SK-N-SH treated with all-trans-retinoic acid at 6 μM for 48 hours (cell line): Measurements from ENCODE around the gene FAM53A.

ENCODE experiments used
- ARNTL ChIP-seq: fragments of 450-650 bp; formaldehyde crosslinking; IDR thresholded peaks from 2 replicates; pipeline ENCODE4 v1.5.0; 2020; ENCODE audit warnings: low read depth, mild to moderate bottlenecking, moderate library complexity, borderline replicate concordance
- CSDC2 ChIP-seq: fragments of 250-450 bp; sonication (Bioruptor Pico); IDR thresholded peaks from 2 replicates; pipeline ENCODE4 v1.5.0; 2020; ENCODE audit warnings: mild to moderate bottlenecking, moderate library complexity
- CSRNP3 ChIP-seq: fragments of 250-450 bp; sonication (Bioruptor Pico); IDR thresholded peaks from 2 replicates; pipeline ENCODE4 v1.5.1; 2021; ENCODE audit warnings: mild to moderate bottlenecking, moderate library complexity
- ISL1 ChIP-seq: fragments of 250-450 bp; sonication (Bioruptor Pico); IDR thresholded peaks from 2 replicates; pipeline ENCODE4 v2.1.2; 2022; ENCODE audit warnings: mild to moderate bottlenecking, moderate library complexity
- PPARA ChIP-seq: fragments of 250-450 bp; sonication (Bioruptor Pico); IDR thresholded peaks from 2 replicates; pipeline ENCODE4 v1.5.0; 2020; ENCODE audit warnings: mild to moderate bottlenecking, borderline replicate concordance
- TCF4 ChIP-seq: fragments of 250-450 bp; sonication (Bioruptor Pico); IDR thresholded peaks from 2 replicates; pipeline ENCODE4 v1.8.0; 2021; ENCODE audit warnings: mild to moderate bottlenecking, moderate library complexity, borderline replicate concordance
- TOX ChIP-seq: fragments of 250-450 bp; sonication (Bioruptor Pico); IDR thresholded peaks from 2 replicates; pipeline ENCODE4 v1.8.0; 2021; ENCODE audit warnings: mild to moderate bottlenecking, moderate library complexity, borderline replicate concordance
- ZC3H10 ChIP-seq: fragments of 250-450 bp; sonication (Bioruptor Pico); IDR thresholded peaks from 2 replicates; pipeline ENCODE4 v1.5.1; 2021; ENCODE audit warnings: mild to moderate bottlenecking, moderate library complexity
- ZFP30 ChIP-seq: fragments of 450-650 bp; formaldehyde crosslinking; IDR thresholded peaks from 2 replicates; pipeline ENCODE4 v1.5.0; 2022; ENCODE audit warnings: mild to moderate bottlenecking, moderate library complexity
- ZNF565 ChIP-seq: fragments of 450-650 bp; formaldehyde crosslinking; conservative IDR thresholded peaks from 2 replicates; pipeline ENCODE4 v1.5.0; 2020; ENCODE audit warnings: low read depth, mild to moderate bottlenecking, moderate library complexity
- ZNF8 ChIP-seq: fragments of 450-650 bp; formaldehyde crosslinking; IDR thresholded peaks from 2 replicates; pipeline ENCODE4 v1.5.0; 2020; ENCODE audit warnings: mild to moderate bottlenecking, moderate library complexity
- TF ChIP-seq, protein P1 (sequence below): fragments of 250-450 bp; sonication (Bioruptor Pico); IDR thresholded peaks from 2 replicates; pipeline ENCODE4 v1.5.0; 2020; ENCODE audit warnings: mild to moderate bottlenecking, moderate library complexity
- TF ChIP-seq, protein P2 (sequence below): fragments of 250-450 bp; sonication (Bioruptor Pico); IDR thresholded peaks from 2 replicates; pipeline ENCODE4 v1.8.0; 2020; ENCODE audit warnings: mild to moderate bottlenecking, moderate library complexity, borderline replicate concordance
- TF ChIP-seq, protein P3 (sequence below): fragments of 250-450 bp; sonication (Bioruptor Pico); IDR thresholded peaks from 2 replicates; pipeline ENCODE4 v1.5.1; 2020; ENCODE audit warnings: low read depth, mild to moderate bottlenecking, moderate library complexity

DNA sequence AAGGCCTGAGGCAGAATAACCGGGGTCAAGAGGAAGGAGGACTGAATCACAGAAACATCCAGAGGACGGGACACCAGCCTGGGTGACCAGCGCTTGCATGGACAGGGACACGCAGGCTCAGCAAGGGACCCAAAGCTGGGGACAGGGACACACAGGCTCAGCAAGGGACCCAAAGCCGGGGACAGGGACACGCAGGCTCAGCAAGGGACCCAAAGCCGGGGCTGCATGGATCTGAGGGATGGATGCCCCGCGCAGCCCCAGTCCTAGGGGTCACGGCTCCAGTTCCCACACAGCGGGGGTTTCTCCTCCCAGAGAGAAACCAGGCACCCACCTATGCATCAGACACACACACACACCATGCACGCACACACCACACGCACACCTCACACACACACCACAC lies 32.5 kb downstream of the FAM53A start:
- TF ChIP-seq ZNF8 (CRISPR knock-in tag) = no peak
- no peak for TF ChIP-seq ISL1 (CRISPR knock-in tag)
- no peak for TF ChIP-seq TOX (CRISPR knock-in tag)
- no peak for TF ChIP-seq TCF4 (CRISPR knock-in tag)
- no peak for TF ChIP-seq CSRNP3 (CRISPR knock-in tag)
- TF ChIP-seq CSDC2 (CRISPR knock-in tag) = no peak
- TF ChIP-seq PPARA = no peak
- TF ChIP-seq, protein P1, sequence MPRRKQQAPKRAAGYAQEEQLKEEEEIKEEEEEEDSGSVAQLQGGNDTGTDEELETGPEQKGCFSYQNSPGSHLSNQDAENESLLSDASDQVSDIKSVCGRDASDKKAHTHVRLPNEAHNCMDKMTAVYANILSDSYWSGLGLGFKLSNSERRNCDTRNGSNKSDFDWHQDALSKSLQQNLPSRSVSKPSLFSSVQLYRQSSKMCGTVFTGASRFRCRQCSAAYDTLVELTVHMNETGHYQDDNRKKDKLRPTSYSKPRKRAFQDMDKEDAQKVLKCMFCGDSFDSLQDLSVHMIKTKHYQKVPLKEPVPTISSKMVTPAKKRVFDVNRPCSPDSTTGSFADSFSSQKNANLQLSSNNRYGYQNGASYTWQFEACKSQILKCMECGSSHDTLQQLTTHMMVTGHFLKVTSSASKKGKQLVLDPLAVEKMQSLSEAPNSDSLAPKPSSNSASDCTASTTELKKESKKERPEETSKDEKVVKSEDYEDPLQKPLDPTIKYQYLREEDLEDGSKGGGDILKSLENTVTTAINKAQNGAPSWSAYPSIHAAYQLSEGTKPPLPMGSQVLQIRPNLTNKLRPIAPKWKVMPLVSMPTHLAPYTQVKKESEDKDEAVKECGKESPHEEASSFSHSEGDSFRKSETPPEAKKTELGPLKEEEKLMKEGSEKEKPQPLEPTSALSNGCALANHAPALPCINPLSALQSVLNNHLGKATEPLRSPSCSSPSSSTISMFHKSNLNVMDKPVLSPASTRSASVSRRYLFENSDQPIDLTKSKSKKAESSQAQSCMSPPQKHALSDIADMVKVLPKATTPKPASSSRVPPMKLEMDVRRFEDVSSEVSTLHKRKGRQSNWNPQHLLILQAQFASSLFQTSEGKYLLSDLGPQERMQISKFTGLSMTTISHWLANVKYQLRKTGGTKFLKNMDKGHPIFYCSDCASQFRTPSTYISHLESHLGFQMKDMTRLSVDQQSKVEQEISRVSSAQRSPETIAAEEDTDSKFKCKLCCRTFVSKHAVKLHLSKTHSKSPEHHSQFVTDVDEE (CRISPR knock-in tag) = no peak
- TF ChIP-seq ARNTL (CRISPR knock-in tag) = no peak
- TF ChIP-seq, protein P2, sequence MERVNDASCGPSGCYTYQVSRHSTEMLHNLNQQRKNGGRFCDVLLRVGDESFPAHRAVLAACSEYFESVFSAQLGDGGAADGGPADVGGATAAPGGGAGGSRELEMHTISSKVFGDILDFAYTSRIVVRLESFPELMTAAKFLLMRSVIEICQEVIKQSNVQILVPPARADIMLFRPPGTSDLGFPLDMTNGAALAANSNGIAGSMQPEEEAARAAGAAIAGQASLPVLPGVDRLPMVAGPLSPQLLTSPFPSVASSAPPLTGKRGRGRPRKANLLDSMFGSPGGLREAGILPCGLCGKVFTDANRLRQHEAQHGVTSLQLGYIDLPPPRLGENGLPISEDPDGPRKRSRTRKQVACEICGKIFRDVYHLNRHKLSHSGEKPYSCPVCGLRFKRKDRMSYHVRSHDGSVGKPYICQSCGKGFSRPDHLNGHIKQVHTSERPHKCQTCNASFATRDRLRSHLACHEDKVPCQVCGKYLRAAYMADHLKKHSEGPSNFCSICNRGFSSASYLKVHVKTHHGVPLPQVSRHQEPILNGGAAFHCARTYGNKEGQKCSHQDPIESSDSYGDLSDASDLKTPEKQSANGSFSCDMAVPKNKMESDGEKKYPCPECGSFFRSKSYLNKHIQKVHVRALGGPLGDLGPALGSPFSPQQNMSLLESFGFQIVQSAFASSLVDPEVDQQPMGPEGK = no peak
- TF ChIP-seq ZFP30 (CRISPR knock-in tag) = no peak
- TF ChIP-seq, protein P3, sequence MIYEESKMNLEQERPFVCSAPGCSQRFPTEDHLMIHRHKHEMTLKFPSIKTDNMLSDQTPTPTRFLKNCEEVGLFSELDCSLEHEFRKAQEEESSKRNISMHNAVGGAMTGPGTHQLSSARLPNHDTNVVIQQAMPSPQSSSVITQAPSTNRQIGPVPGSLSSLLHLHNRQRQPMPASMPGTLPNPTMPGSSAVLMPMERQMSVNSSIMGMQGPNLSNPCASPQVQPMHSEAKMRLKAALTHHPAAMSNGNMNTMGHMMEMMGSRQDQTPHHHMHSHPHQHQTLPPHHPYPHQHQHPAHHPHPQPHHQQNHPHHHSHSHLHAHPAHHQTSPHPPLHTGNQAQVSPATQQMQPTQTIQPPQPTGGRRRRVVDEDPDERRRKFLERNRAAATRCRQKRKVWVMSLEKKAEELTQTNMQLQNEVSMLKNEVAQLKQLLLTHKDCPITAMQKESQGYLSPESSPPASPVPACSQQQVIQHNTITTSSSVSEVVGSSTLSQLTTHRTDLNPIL = no peak
- no peak for TF ChIP-seq ZNF565
- TF ChIP-seq ZC3H10 (CRISPR knock-in tag) = no peak
